Measurements from ENCODE around the gene NXF1. TPM values are rescaled to one million over a fixed set of nuclear protein-coding genes. Genes with fewer than 3 reads are reported as not detected.
"Not testable (repeated sequence)": the region's sequence is repeated elsewhere in the genome, so short reads cannot be mapped to it uniquely, and the experiment has no call there.

NXF1 gene
- total RNA-seq, 1 donor from 2014 or later = 86.6 TPM

DNA sequence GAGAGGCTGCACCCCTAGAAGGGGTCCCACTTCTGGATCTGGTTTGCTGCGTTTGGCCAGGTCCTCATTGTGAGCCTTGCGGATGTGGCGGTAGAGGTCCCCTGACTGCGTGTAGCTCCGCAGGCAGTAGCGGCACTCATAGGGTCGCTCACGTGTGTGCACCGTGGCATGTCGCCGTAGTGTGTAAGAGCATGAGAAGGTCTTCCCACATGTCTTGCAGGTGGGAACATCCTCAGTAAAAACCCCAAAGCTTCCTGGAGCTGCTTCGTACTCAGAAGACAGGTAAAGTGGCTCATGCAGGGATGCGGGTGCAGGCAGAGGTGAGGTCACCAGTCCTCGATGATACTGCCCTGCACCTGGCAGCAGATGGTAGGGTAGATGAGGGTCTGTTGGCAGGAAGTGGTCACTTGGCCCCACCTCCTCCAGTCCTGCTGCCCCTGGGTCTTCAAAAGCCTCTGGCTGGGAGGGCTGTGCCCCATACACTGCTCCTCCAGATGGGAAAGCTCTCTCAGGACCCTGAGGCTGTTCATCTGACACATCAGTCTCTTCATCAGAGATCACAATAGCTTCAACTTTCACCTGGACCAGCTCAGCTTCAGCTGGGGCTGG, 53.0 kb downstream of the NXF1 start:
- H3K36me3 Mint-ChIP-seq (ENCODE audit: low read depth) = peaks cover 2% of the 10 kb centered on the region
- DNase-seq (ENCODE audit: low read depth, low spot score) = no peak
- H3K9me3 Mint-ChIP-seq = no peaks in the 10 kb centered on the region
- H3K4me1 Mint-ChIP-seq = peaks cover 37% of the 10 kb centered on the region
- H3K27me3 Mint-ChIP-seq (ENCODE audit: low read depth) = no peaks in the 10 kb centered on the region
- H3K27ac Mint-ChIP-seq (ENCODE audit: unreplicated experiment) = no peak overlapping the region
- peak overlapping the region; percentile 44 for H3K4me3 Mint-ChIP-seq
- TF ChIP-seq, protein P1, sequence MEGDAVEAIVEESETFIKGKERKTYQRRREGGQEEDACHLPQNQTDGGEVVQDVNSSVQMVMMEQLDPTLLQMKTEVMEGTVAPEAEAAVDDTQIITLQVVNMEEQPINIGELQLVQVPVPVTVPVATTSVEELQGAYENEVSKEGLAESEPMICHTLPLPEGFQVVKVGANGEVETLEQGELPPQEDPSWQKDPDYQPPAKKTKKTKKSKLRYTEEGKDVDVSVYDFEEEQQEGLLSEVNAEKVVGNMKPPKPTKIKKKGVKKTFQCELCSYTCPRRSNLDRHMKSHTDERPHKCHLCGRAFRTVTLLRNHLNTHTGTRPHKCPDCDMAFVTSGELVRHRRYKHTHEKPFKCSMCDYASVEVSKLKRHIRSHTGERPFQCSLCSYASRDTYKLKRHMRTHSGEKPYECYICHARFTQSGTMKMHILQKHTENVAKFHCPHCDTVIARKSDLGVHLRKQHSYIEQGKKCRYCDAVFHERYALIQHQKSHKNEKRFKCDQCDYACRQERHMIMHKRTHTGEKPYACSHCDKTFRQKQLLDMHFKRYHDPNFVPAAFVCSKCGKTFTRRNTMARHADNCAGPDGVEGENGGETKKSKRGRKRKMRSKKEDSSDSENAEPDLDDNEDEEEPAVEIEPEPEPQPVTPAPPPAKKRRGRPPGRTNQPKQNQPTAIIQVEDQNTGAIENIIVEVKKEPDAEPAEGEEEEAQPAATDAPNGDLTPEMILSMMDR (conservative IDR thresholded peaks at IDR 0.05) = no peak

DNA sequence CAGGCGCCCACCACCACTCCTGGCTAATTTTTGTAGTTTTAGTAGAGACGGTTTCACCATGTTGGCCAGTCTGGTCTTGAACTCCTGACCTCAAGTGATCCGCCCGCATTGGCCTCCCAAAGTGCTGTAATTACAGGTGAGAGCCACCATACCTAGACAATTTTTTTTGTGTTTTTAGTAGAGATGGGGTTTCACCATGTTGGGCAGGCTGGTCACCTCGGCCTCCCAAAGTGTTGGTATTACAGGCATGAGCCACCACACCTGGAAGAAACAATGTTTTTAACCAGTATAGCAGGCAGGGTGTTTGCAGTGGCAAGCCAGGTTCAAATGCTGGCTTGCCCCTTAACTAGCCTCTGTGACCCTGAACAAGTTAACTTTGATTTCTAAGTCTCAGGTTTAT, 55.3 kb downstream of the NXF1 start:
- not testable (repeated sequence) for H3K27me3 Mint-ChIP-seq (ENCODE audit: low read depth); H3K9me3 Mint-ChIP-seq; H3K36me3 Mint-ChIP-seq (ENCODE audit: low read depth); H3K4me3 Mint-ChIP-seq; DNase-seq (ENCODE audit: low read depth, low spot score)
- H3K27ac Mint-ChIP-seq (ENCODE audit: unreplicated experiment) = peak overlapping the region; percentile 43
- peaks cover 28% of the 10 kb centered on the region for H3K4me1 Mint-ChIP-seq

DNA sequence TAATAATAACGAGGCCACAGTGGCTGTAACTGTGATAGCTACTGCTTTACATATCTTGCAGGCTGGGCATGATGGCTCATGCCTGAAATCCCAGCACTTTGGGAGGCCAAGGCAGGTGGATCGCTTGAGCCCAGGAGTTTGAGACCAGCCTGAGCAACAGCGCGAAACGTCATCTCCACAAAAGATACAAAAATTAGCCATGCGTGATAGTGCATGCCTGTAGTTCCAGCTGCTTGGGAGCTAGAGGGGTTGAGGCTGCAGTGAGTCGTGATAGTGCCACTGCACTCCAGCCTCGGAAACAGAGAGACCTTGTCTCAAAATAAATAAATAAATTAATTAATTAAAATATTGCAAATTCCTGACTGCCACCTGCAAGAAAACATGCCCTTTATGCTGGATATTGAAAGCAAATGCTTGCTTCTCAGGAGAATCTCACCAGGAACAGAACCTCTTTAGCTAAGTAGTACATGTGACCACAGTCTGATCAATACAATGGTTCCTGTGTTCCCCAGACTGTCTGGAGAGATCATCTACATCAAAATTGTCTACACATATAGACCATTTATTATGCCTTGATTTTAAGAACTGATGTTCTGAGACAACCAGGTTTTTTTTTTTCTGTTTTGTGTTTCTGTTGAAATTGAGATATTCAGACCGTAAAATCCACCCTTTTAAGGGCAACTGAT, 57.6 kb downstream of the NXF1 start:
- H3K27me3 Mint-ChIP-seq (ENCODE audit: low read depth) = no peaks in the 10 kb centered on the region
- H3K4me3 Mint-ChIP-seq = peak overlapping the region; percentile 14
- DNase-seq (ENCODE audit: low read depth, low spot score) = no peak
- TF ChIP-seq, protein P1 (conservative IDR thresholded peaks at IDR 0.05) = no peak
- H3K4me1 Mint-ChIP-seq = peaks cover 17% of the 10 kb centered on the region
- no peak overlapping the region for H3K27ac Mint-ChIP-seq (ENCODE audit: unreplicated experiment)
- H3K9me3 Mint-ChIP-seq = no peaks in the 10 kb centered on the region
- H3K36me3 Mint-ChIP-seq (ENCODE audit: low read depth) = peaks cover 2% of the 10 kb centered on the region

Small RNA genes within 50 kb of the gene (microRNA-seq; reads per million reads assigned to microRNA genes)
- gene MIR6514 = 7.1 reads per million, percentile 8 among the genes with 10 or more reads in this experiment
- gene MIR6748 = not detected

Other genes with a start within 250 kb of the NXF1 start
- gene EEF1G, start 231.5 kb downstream of the NXF1 start, total RNA-seq = 2,024 and 2,072 TPM in 2 replicates
- 18.0 and 20.7 TPM in 2 replicates for gene TUT1, start 213.9 kb downstream of the NXF1 start, total RNA-seq
- gene MTA2, start 203.6 kb downstream of the NXF1 start, total RNA-seq = 195 and 203 TPM in 2 replicates
- gene EML3, start 192.7 kb downstream of the NXF1 start, total RNA-seq = 37.4 and 40.0 TPM in 2 replicates
- gene ROM1, start 192.2 kb downstream of the NXF1 start, total RNA-seq = 0.23 and 0.75 TPM in 2 replicates
- gene B3GAT3, start 183.5 kb downstream of the NXF1 start, total RNA-seq = 57.4 and 58.3 TPM in 2 replicates
- 346 and 366 TPM in 2 replicates for gene GANAB, start 158.8 kb downstream of the NXF1 start, total RNA-seq
- gene INTS5, start 152.1 kb downstream of the NXF1 start, total RNA-seq = 24.5 and 25.9 TPM in 2 replicates
- 97.4 and 115 TPM in 2 replicates for gene C11orf98, start 140.2 kb downstream of the NXF1 start, total RNA-seq
- gene CSKMT, start 140.1 kb downstream of the NXF1 start, total RNA-seq = 57.0 and 60.0 TPM in 2 replicates
- 15.0 and 15.6 TPM in 2 replicates for gene UQCC3, start 133.8 kb downstream of the NXF1 start, total RNA-seq
- 7.0 and 7.8 TPM in 2 replicates for gene LBHD1, start 133.2 kb downstream of the NXF1 start, total RNA-seq
- 103 and 113 TPM in 2 replicates for gene UBXN1, start 126.4 kb downstream of the NXF1 start, total RNA-seq
- gene LRRN4CL, start 115.9 kb downstream of the NXF1 start, total RNA-seq = 1.6 and 1.8 TPM in 2 replicates
- 106 and 111 TPM in 2 replicates for gene BSCL2, start 98.0 kb downstream of the NXF1 start, total RNA-seq
- gene GNG3, start 97.8 kb downstream of the NXF1 start, total RNA-seq = 11.3 and 12.9 TPM in 2 replicates
- 79.6 and 80.7 TPM in 2 replicates for gene HNRNPUL2, start 78.0 kb downstream of the NXF1 start, total RNA-seq
- 44.7 and 49.2 TPM in 2 replicates for gene TTC9C, start 77.0 kb downstream of the NXF1 start, total RNA-seq
- 11.5 and 16.1 TPM in 2 replicates for gene ZBTB3, start 51.3 kb downstream of the NXF1 start, total RNA-seq
- gene POLR2G, start 43.9 kb downstream of the NXF1 start, total RNA-seq = 161 and 175 TPM in 2 replicates
- gene TAF6L, start 34.0 kb downstream of the NXF1 start, total RNA-seq = 50.5 and 52.0 TPM in 2 replicates
- gene TMEM179B, start 18.0 kb downstream of the NXF1 start, total RNA-seq = 20.0 and 21.4 TPM in 2 replicates
- 20.4 and 23.4 TPM in 2 replicates for gene TMEM223, start 13.4 kb downstream of the NXF1 start, total RNA-seq
- 24.1 and 27.2 TPM in 2 replicates for gene STX5, start 26.6 kb upstream of the NXF1 start, total RNA-seq
- gene TEX54, start 27.4 kb upstream of the NXF1 start, total RNA-seq = not detected in 2 replicates
- 62.1 and 69.2 TPM in 2 replicates for gene WDR74, start 34.1 kb upstream of the NXF1 start, total RNA-seq
- gene SLC3A2, start 75.5 kb upstream of the NXF1 start, total RNA-seq = 181 and 185 TPM in 2 replicates
- not detected in 2 replicates for gene CHRM1, start 115.9 kb upstream of the NXF1 start, total RNA-seq
- not detected in 2 replicates for gene SLC22A6, start 179.5 kb upstream of the NXF1 start, total RNA-seq
- gene SLC22A8, start 210.4 kb upstream of the NXF1 start, total RNA-seq = not detected in 2 replicates

Data from neural crest cell (in vitro differentiated cells).